OCI-LY7 (cell line): ENCODE measurements around the gene CST6.
A peak's percentile ranks its signal among the peaks of the same experiment; 100 is the strongest.

Experiments
- EZH2phosphoT487 ChIP-seq: fragments of 200-600 bp; sonication (generic); IDR thresholded peaks from 2 replicates; pipeline ENCODE4 v1.6.1; 2018; ENCODE audit warnings: low read depth, borderline replicate concordance, mild to moderate bottlenecking, mixed run types, antibody characterized with exemption, low read length, moderate library complexity, mixed read lengths
- TF ChIP-seq, protein P1 (sequence below): fragments of 200-600 bp; sonication (generic); conservative IDR thresholded peaks from 2 replicates; pipeline ENCODE4 v1.5.1; 2014; ENCODE audit warnings: mild to moderate bottlenecking, antibody characterized with exemption, low read length, moderate library complexity, mixed read lengths

DNA sequence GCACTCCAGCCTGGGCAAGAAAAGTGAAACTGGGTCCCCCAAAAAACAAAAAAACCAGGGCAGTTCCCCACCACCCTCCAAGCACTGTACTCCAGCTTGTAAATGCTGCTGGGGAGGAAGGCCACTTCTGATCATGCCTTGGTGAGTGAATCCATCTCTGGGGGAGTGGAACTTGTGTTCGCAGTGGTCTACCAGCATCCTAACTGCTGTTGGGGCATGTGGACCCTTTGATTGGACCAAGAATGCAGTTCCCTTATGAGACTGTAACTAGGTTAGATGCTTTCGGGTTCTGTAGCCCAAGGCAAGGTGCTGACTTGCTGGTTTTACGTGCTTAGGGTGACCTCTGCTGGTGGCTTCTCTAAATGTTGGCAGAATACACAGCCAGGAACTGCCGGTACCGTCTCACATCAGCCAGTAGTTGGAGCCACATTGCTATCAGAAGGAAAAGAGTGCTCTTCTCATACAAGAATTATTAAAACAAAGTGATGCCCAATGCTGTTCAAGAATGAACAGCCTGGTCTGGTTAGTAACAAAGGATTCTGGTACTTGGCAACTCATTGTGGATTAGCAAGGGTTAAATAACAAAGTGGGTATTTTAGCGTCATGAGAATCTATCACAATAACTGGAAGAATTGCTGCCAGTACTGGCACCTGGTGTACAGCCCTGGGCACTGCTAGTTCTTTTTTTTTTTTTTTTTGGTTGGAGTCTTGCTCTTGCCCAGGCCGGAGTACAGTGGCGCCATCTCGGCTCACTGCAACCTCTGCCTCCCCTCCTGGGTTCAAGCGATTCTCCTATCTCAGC lies 22.8 kb upstream of the CST6 start:
- TF ChIP-seq, protein P1, sequence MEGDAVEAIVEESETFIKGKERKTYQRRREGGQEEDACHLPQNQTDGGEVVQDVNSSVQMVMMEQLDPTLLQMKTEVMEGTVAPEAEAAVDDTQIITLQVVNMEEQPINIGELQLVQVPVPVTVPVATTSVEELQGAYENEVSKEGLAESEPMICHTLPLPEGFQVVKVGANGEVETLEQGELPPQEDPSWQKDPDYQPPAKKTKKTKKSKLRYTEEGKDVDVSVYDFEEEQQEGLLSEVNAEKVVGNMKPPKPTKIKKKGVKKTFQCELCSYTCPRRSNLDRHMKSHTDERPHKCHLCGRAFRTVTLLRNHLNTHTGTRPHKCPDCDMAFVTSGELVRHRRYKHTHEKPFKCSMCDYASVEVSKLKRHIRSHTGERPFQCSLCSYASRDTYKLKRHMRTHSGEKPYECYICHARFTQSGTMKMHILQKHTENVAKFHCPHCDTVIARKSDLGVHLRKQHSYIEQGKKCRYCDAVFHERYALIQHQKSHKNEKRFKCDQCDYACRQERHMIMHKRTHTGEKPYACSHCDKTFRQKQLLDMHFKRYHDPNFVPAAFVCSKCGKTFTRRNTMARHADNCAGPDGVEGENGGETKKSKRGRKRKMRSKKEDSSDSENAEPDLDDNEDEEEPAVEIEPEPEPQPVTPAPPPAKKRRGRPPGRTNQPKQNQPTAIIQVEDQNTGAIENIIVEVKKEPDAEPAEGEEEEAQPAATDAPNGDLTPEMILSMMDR, result peak; percentile 100
- no peak for TF ChIP-seq EZH2phosphoT487
